ENCODE measurements around the gene IRAK3.
"Not testable (repeated sequence)": the region's sequence is repeated elsewhere in the genome, so short reads cannot be mapped to it uniquely, and the experiment has no call there.

The IRAK3 gene

DNA sequence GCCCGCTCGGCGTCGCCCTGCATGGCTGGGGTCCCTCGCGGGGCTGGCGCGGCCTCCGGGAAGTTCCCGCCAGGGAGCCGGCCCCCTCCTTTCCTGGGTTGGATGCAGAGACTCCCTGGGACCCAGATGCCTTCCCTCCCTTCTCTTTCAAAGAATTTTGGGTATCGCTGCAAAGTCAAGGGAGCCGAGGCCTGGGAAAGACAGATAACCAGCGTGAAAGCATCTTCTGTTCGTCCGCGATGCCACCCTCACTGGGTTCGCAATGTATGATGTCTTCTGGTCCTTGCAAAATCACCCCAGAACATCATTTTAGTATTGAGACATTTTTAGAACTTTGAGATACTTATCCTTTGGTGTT, 451 bp downstream of the IRAK3 start:
- peak overlapping the region; percentile 81 for H3K4me3 ChIP-seq (ENCODE audit: low read length)
- no peak for TF ChIP-seq ZNF274 (IDR thresholded peaks at IDR 0.05; ENCODE audit: low read depth, low read length)

DNA sequence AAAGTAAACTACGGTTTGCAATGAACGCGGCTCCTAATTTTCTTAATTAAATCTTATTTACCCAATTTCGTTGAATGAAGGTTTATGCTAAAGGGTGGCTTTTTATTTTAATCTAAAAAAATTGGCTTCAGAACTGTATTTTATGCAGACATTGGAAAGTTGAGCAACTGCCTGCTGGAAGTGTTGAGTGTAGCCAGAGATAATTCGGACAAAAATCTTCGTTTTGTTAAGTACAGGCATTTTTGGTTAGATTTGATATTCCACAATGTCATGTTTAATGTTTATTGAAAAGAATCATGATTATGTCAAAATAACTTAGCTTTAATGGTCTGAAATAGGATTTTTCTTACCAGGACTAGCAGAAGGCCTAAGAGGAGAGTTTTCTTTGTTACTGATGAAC, 875 bp downstream of the IRAK3 start:
- TF ChIP-seq ZNF274 (IDR thresholded peaks at IDR 0.05; ENCODE audit: low read depth, low read length): no peak
- peak overlapping the region; percentile 81 for H3K4me3 ChIP-seq (ENCODE audit: low read length)

DNA sequence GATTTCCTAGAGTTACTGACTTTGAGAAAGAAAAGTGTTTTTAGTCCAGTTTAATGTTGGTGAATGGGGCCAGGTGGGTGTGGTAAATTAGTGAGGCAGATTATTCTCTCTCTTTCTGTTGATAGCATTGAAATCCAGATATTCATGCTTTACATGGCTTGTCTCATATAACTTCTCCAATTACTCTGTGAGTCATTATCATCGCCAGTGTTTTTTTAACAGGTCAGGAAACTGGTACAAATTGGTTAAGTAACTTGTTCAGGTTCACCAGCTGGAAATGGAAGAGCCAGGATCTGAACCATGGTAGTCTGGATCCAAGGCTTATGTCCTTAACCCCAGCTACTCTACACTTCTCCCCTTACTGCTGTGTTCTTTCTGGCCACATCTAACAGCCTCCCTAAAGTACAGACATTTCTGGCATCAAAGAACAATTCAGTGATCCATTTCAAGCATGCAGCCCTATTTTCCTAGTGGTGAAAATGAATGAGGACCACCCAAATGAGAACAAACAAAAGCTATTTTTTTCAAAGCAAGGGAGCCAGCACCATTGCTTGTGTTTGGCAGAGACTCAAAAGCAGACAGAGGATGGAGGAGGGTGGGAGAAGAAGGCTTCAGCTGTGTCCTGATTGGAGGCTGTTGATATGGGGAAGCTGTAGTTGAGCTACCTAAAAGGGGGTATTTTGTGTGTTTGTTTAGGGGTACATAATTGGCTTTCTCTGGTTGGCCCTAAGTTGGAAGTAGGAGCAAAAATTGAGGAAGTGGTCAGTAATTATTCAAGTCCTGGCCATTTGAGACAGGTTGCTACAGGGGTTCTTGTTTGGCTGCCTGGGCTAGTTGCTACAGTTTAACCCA, 1.7 kb downstream of the IRAK3 start:
- TF ChIP-seq ZNF274 (IDR thresholded peaks at IDR 0.05; ENCODE audit: low read depth, low read length): no peak
- H3K4me3 ChIP-seq (ENCODE audit: low read length): peak overlapping the region; percentile 42

- H3K4me3 ChIP-seq (ENCODE audit: low read length): peak overlapping the region; percentile 42; the same call in 1 of the 2 replicates
- no peak for TF ChIP-seq ZNF274 (IDR thresholded peaks at IDR 0.05; ENCODE audit: low read depth, low read length)
Observed at GRCh38 chr12:66191547-66192126, 2.6 kb downstream of the IRAK3 start.

GRCh38 chr12:66194122-66194521, 5.1 kb downstream of the IRAK3 start:
- TF ChIP-seq ZNF274 (IDR thresholded peaks at IDR 0.05; ENCODE audit: low read depth, low read length): no peak
- H3K4me3 ChIP-seq (ENCODE audit: low read length): no peak overlapping the region

GRCh38 chr12:66195242-66195641, 6.2 kb downstream of the IRAK3 start:
- no peak overlapping the region; the same call in 1 of the 2 replicates for H3K4me3 ChIP-seq (ENCODE audit: low read length)
- TF ChIP-seq ZNF274 (IDR thresholded peaks at IDR 0.05; ENCODE audit: low read depth, low read length): no peak

GRCh38 chr12:66196806-66197205, 7.8 kb downstream of the IRAK3 start:
- H3K4me3 ChIP-seq (ENCODE audit: low read length): no peak overlapping the region
- no peak for TF ChIP-seq ZNF274 (IDR thresholded peaks at IDR 0.05; ENCODE audit: low read depth, low read length)

DNA sequence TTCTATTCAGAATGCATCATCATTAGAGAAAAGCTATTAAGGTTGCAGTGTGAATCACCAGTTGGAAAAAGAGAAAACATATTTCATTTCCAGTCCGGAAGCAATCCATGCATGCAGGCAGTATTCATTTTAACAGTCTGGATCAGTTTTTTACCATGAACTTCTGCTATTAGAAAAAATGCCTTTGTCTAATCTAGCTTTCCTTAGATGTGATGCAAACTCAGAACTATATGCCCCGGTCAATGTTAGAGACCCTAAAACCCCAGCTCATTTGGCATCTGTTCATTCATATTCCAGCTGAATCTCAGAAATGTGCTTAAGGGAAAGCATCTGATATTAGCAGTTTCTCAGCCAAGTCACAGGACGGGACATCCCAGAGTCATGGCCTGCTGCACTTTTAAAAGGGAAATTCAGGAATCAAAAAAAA, 8.5 kb downstream of the IRAK3 start:
- no peak overlapping the region for H3K4me3 ChIP-seq (ENCODE audit: low read length)
- no peak for TF ChIP-seq ZNF274 (IDR thresholded peaks at IDR 0.05; ENCODE audit: low read depth, low read length)

DNA sequence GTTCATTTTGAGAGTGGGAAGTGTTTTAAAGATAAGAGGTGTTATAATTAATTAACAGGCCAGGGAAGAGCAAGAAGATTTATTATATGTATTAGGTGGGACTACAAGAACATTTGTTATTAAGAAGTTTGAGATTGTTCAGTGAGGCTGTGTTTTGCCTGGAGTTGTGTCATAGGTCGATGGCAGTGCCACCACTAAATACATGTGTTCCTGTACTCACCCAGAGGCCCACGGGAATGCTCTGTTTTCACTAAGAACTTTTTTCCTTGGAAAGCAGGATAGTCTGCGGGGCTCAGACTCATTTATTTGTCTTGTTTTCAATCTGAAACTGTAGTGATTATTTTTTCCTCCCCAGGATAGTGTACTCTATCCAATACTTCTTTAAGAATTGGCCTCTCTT, 10.1 kb downstream of the IRAK3 start:
- H3K4me3 ChIP-seq (ENCODE audit: low read length): no peak overlapping the region
- TF ChIP-seq ZNF274 (IDR thresholded peaks at IDR 0.05; ENCODE audit: low read depth, low read length): no peak

GRCh38 chr12:66199831-66200509, 11.0 kb downstream of the IRAK3 start:
- TF ChIP-seq ZNF274 (IDR thresholded peaks at IDR 0.05; ENCODE audit: low read depth, low read length): no peak
- H3K4me3 ChIP-seq (ENCODE audit: low read length): no peak overlapping the region

- no peak overlapping the region for H3K4me3 ChIP-seq (ENCODE audit: low read length)
- no peak for TF ChIP-seq ZNF274 (IDR thresholded peaks at IDR 0.05; ENCODE audit: low read depth, low read length)
Observed at GRCh38 chr12:66203820-66204219, 14.8 kb downstream of the IRAK3 start.

- no peak overlapping the region for H3K4me3 ChIP-seq (ENCODE audit: low read length)
- no peak for TF ChIP-seq ZNF274 (IDR thresholded peaks at IDR 0.05; ENCODE audit: low read depth, low read length)
Observed at GRCh38 chr12:66206141-66206540, 17.1 kb downstream of the IRAK3 start.

DNA sequence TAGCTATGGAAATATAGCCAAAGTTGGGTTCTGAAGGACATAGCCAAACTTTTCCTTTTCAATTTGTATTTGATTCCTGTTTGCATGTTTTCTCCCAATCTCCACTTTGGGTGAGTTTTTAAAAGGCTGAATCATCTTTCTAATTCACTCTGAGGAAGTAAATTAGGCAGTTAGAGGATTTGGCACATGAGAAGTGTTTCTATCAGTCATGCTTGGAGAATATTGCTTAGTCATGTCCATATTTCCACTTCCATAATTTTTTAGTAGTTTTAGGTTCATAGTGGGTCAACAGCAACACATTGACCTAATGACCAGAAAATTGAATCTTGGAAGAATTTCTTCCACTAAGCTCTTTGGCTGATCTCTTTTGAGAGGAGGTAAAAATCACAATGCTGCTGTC, 21.8 kb downstream of the IRAK3 start:
- no peak for TF ChIP-seq ZNF274 (IDR thresholded peaks at IDR 0.05; ENCODE audit: low read depth, low read length)

DNA sequence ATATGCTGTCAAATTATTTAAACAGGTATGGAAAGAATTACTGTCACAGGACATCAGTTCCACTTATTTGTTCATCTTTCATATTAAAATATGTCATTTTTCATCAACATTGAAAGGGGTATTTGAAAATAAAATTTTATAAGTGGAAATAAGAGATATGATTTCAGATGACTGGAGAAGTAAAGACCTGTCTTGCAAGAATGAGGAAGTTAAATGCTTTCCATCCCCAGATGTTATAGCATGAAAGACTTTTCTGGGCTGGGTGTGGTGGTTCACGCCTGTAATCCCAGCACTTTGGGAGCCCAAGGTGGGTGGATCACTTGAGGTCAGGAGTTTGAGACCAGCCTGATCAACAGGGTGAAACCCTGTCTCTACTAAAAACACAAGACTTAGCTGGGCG, 22.6 kb downstream of the IRAK3 start:
- H3K4me3 ChIP-seq (ENCODE audit: low read length): not testable (repeated sequence)

More for the DNA sequence above, 21.8 kb downstream of the IRAK3 start:
- no peak overlapping the region for H3K4me3 ChIP-seq (ENCODE audit: low read length)

DNA sequence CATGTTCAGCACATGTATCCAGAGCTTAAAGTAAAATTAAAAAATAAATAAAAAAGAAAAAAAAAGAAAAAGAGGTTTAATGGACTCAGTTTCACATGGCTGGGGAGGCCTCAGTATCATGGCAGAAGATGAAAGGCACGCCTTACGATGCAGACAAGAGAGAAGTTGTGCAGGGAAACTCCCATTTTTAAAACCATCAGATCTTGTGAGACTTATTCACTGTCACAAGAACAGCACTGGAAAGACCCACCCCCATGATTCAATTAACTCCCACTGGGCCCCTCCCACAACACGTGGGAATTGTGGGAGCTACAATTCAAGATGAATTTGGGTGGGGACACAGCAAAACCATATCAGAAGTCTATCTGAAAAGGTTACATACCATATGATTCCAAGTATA, 24.0 kb downstream of the IRAK3 start:
- H3K4me3 ChIP-seq (ENCODE audit: low read length): not testable (repeated sequence)

Measured in GM08714 (cell line).